AG08396 (cell line): Measurements from ENCODE around the gene OTOP3.

ENCODE experiments used
- DNase-seq: peaks from one replicate; pipeline ENCODE4 v3.0.0; 2012; ENCODE audit warnings: low spot score, mixed read lengths

The OTOP3 gene

DNA sequence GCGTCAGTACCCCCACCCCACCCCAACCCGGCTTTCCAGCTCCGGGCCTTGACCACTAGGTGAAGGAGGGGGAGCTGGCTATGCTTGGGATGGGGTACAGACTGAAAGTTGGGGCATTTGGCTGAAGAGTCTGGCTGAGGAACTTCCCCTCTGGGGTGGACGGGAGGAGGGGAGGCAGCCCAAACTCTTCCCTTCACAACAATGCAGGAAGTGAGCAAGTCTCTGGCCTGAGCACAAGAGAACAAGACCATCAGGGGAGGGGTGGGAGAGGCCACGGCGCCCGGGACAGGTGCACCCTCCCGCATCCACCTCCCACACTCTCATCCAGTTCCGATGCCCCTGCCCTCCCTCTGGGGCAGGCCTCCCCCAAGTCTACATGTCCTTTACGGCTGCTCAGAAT lies 18.3 kb upstream of the OTOP3 start:
- DNase-seq: no peak

GRCh38 chr17:74918906-74919305 lies 16.8 kb upstream of the OTOP3 start:
- no peak for DNase-seq

GRCh38 chr17:74919440-74920305 lies 16.0 kb upstream of the OTOP3 start:
- no peak for DNase-seq

DNA sequence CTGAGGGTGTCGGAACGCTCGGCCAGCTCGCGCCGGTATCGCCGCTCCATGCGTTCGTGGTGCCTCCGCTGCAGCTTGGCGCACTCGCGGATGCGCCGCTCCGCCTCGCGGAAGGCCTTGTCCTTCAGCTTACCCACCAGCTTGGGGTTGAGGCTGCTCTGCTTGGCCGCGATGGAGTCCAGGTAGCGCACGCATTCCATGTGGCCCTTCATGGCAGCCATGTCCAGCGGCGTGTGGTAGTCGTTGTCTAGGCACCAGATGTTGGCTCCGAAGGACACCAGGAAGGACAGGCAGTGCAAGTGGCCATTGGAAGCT lies 15.4 kb upstream of the OTOP3 start:
- no peak for DNase-seq

GRCh38 chr17:74920642-74921025 lies 15.1 kb upstream of the OTOP3 start:
- no peak for DNase-seq

GRCh38 chr17:74921026-74921681 lies 14.5 kb upstream of the OTOP3 start:
- DNase-seq: no peak

GRCh38 chr17:74921769-74922168 lies 13.9 kb upstream of the OTOP3 start:
- DNase-seq: no peak

GRCh38 chr17:74922172-74922571 lies 13.5 kb upstream of the OTOP3 start:
- DNase-seq: no peak

GRCh38 chr17:74922694-74923537 lies 12.8 kb upstream of the OTOP3 start, which contains the start of gene USH1G:
Gene USH1G, minus strand, starts transcription at chr17:74923255. Its CDS starts 182 bp downstream, at chr17:74923073.
- DNase-seq: peak; percentile 73

DNA sequence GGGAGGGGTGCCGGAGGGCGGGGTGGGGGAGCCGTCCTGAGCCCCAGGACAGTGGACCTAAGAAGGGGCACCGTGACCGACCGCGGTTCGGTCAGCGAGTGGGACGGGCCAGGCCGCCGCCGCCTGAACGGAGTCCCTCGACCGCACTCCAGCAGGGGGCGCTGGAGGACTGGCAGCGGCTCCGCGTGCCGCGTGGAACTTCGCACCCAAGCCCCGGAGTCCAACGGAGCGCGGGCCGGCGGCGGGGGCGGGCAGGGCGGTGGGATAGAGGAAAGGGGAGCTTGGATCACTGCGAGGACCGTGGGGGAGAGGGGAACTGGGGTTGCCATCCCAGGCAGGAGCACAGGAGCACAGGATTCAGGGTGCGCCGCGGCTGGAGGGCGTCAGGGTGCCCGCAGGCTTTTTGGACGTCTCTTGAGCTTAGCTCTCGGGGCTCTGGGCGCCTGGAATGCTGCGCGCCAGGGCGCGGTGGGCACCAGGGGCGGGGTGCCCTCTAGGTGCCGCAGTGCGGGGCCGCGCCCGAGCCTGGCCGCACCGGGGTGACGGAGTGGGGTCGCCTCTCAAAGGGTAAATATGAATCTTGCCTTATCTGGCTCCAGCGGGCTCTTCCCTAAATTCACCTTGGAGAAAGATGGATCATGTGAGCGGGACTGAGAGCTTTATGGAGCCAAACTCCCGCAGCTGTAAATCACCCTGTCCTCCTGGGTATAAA lies 12.0 kb upstream of the OTOP3 start:
- peak; percentile 94 for DNase-seq

- no peak for DNase-seq
These were observed 11.3 kb upstream of the OTOP3 start, which contains the start of gene OTOP2 for GRCh38 chr17:74924250-74924948. Gene OTOP2, plus strand, starts transcription at chr17:74924273. Its CDS starts 360 bp downstream, at chr17:74924633.

DNA sequence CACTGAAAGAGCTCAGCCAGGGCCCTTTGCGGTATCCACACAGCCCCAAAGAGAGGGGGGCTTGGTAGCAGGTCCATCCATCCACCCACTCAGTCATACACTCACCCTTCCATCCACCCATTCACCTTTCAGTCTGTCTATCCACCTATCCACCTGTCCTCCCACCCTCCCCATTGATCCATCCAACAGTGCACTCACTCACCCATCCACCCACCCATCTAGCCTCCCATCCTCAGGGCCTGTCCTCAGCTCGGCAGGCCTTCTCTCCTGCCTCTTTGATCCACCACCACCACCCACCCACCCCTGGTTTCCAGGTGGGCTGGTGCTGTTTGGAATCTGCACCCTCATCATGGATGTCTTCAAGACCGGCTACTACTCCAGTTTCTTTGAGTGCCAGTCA lies 10.5 kb upstream of the OTOP3 start:
- DNase-seq: no peak

GRCh38 chr17:74928786-74929185 lies 6.9 kb upstream of the OTOP3 start:
- DNase-seq: no peak

GRCh38 chr17:74930535-74931036 lies 5.1 kb upstream of the OTOP3 start:
- DNase-seq: no peak

DNA sequence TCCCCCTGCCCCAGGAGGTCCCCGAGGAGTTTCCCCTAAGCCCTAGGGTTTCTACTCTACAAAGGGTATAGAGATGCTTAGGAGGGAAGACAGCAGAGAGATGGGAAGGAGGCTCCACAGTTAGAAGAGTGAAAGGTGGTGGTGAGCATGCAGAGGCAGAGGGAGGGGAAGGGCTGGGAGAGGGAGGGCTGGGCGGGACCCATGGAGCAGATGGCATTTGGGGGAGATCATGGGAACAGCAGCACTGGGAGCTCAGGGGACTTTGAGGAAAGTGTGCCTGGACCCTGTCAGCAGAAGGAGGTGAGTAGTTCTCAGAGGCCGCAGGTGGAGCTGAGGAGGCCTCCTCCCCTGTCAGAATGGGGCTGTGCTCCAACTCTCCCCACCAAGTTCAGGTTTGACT lies 650 bp upstream of the OTOP3 start:
- no peak for DNase-seq

DNA sequence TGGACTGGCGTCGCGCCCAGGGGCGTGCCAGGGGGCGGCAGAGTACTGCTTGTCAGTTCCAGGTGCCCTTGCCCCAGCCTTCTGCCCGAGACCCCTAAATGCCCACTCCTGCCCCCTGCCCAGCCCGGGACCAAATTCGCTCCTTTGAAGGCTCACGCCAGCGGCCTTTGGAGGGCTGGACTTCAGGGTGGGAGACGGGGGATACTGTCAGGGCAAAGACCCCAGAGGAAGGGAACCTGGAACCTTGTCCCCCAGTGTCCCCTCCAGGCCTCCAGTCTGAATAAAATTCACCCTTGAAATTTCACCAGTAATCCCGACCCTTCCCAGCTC lies 737 bp downstream of the OTOP3 start:
- no peak for DNase-seq

- no peak for DNase-seq
These were observed 1.7 kb downstream of the OTOP3 start for GRCh38 chr17:74937064-74938051.

- no peak for DNase-seq
These were observed 2.7 kb downstream of the OTOP3 start for GRCh38 chr17:74938194-74938950.

- DNase-seq: no peak
These were observed 3.8 kb downstream of the OTOP3 start for GRCh38 chr17:74939534-74939933.
